AG04449 (cell line): ENCODE results near the gene TNRC6C.

ENCODE experiments used
- CTCF ChIA-PET: fragments of 350-600 bp; formaldehyde crosslinking; extraction: SDS; loops from one replicate; lab custom pipeline; 2021; ENCODE audit warnings: antibody characterized with exemption; lab: Yijun Ruan, JAX
- POLR2A ChIA-PET: fragments of 400-600, 350-600 bp; formaldehyde crosslinking; extraction: SDS; loops from one replicate; lab custom pipeline; 2020; ENCODE audit warnings: antibody characterized with exemption, inconsistent platforms; lab: Yijun Ruan, JAX
- DNase-seq: peaks from one replicate; pipeline ENCODE4 v3.0.0-alpha.2; 2010; ENCODE audit warnings: low read depth, low spot score
- H3K4me3 ChIP-seq: 2 replicates; pipeline ENCODE4 v1.5.1; 2011; ENCODE audit warnings: low read depth, mild to moderate bottlenecking, control low read depth, low read length
- TF ChIP-seq, protein P1 (sequence below): IDR thresholded peaks from one replicate; pipeline ENCODE4 v1.5.1; 2011; ENCODE audit warnings: mild to moderate bottlenecking, moderate library complexity, low read length, control low read depth, inconsistent platforms; ENCODE audit not compliant: insufficient read depth; ENCODE audit errors: missing control alignments

The TNRC6C gene

GRCh38 chr17:78120537-78120936, 162.0 kb downstream of the TNRC6C start:
- CTCF ChIA-PET, result interaction anchor here (1.1 to 7.5 kb wide), 2 partner anchors 8 to 14 kb away, joined by 3 to 43 read pairs; no protein-coding TSS in a partner anchor
- POLR2A ChIA-PET, result no interaction called here
- H3K4me3 ChIP-seq, result no peak overlapping the region
- no peak for DNase-seq
- TF ChIP-seq, protein P1, sequence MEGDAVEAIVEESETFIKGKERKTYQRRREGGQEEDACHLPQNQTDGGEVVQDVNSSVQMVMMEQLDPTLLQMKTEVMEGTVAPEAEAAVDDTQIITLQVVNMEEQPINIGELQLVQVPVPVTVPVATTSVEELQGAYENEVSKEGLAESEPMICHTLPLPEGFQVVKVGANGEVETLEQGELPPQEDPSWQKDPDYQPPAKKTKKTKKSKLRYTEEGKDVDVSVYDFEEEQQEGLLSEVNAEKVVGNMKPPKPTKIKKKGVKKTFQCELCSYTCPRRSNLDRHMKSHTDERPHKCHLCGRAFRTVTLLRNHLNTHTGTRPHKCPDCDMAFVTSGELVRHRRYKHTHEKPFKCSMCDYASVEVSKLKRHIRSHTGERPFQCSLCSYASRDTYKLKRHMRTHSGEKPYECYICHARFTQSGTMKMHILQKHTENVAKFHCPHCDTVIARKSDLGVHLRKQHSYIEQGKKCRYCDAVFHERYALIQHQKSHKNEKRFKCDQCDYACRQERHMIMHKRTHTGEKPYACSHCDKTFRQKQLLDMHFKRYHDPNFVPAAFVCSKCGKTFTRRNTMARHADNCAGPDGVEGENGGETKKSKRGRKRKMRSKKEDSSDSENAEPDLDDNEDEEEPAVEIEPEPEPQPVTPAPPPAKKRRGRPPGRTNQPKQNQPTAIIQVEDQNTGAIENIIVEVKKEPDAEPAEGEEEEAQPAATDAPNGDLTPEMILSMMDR, result no peak

GRCh38 chr17:78120971-78121800, 162.7 kb downstream of the TNRC6C start:
- H3K4me3 ChIP-seq, result no peak overlapping the region
- DNase-seq, result no peak
- POLR2A ChIA-PET, result no interaction called here
- CTCF ChIA-PET, result interaction anchor here (7.5 kb wide), 1 partner anchor 8 kb away, joined by 43 read pairs; no protein-coding TSS in a partner anchor
- TF ChIP-seq, protein P1, result no peak

GRCh38 chr17:78121801-78122215, 163.3 kb downstream of the TNRC6C start:
- H3K4me3 ChIP-seq, result no peak overlapping the region
- POLR2A ChIA-PET, result no interaction called here
- TF ChIP-seq, protein P1, result no peak
- DNase-seq, result no peak
- CTCF ChIA-PET, result interaction anchor here (7.5 kb wide), 1 partner anchor 9 kb away, joined by 43 read pairs; no protein-coding TSS in a partner anchor

- TF ChIP-seq, protein P1, result no peak
- H3K4me3 ChIP-seq, result no peak overlapping the region
- POLR2A ChIA-PET, result no interaction called here
- DNase-seq, result no peak
- CTCF ChIA-PET, result interaction anchor here (7.5 kb wide), 1 partner anchor 9 kb away, joined by 43 read pairs; no protein-coding TSS in a partner anchor
These were observed 163.9 kb downstream of the TNRC6C start for GRCh38 chr17:78122216-78122930.

DNA sequence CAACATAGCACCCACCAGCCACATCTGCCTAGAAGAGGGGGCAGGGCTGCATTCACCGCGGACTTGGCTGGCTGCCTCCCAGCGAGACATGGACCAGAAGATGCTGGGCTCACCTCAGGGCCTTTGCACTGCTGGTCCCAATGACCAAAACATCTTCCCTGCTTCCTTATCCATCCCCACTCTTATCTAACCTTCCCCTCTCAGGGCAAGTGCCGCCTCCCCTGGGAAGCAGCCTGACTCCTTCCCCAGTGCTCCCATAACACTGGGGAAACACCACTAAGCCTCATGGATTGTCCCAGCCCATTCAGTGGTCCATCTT, 164.4 kb downstream of the TNRC6C start:
- ChIA-PET CTCF (interaction anchor here (7.5 kb wide), 1 partner anchor 10 kb away, joined by 43 read pairs; no protein-coding TSS in a partner anchor), POLR2A (no interaction called here)
- TF ChIP-seq, protein P1, result no peak
- H3K4me3 ChIP-seq, result no peak overlapping the region
- DNase-seq, result no peak
